CD4-positive, alpha-beta memory T cell (primary cell): ENCODE measurements around the gene MED20. TPM values are rescaled to one million over a fixed set of nuclear protein-coding genes. Genes with fewer than 3 reads are reported as not detected.

Source experiments
- CTCF ChIA-PET: fragments of 350-600 bp; sonication (Branson Sonifier 250); formaldehyde crosslinking; loops from one replicate; lab custom pipeline; 2021; ENCODE audit warnings: inconsistent platforms; ENCODE audit not compliant: partially characterized antibody; lab: Charles Lee
- POLR2A ChIA-PET: fragments of 350-600 bp; sonication (Branson Sonifier 250); formaldehyde crosslinking; loops from one replicate; lab custom pipeline; 2021; ENCODE audit not compliant: partially characterized antibody; lab: Charles Lee
- DNase-seq, 5 donors: peaks; one replicate each; pipeline versions ENCODE4 v3.0.0 to v3.0.0-alpha.2; 2020 to 2022; ENCODE audit warnings: mixed read lengths in 1 of 5
- H3K27ac ChIP-seq: one replicate; pipeline ENCODE4 v1.7.0; 2013; ENCODE audit warnings: low read depth, low read length
- H3K27me3 ChIP-seq: 2 replicates; pipeline ENCODE4 v1.7.0; 2013; ENCODE audit warnings: mild to moderate bottlenecking, low read length, moderate library complexity; ENCODE audit not compliant: insufficient read depth
- H3K36me3 ChIP-seq: 2 replicates; pipeline ENCODE4 v1.7.0; 2013; ENCODE audit warnings: mild to moderate bottlenecking, low read length, moderate library complexity; ENCODE audit not compliant: insufficient read depth
- H3K4me1 ChIP-seq: 2 replicates; pipeline ENCODE4 v1.7.0; 2013; ENCODE audit warnings: mild to moderate bottlenecking, low read length, moderate library complexity; ENCODE audit not compliant: insufficient read depth
- H3K4me3 ChIP-seq, 2 donors: one replicate each; pipeline ENCODE4 v1.7.0; 2013; ENCODE audit warnings: low read length in 2 of 2, mild to moderate bottlenecking in 1 of 2
- H3K9me3 ChIP-seq, 2 donors: one replicate each; pipeline ENCODE4 v1.7.0; 2013; ENCODE audit warnings: low read length in 2 of 2, control low read depth in 1 of 2; ENCODE audit not compliant: control insufficient read depth in 1 of 2
- H3K27ac Mint-ChIP-seq, 7 donors: one replicate each; pipeline ENCODE4 v1.8.0; 2020 to 2021; ENCODE audit warnings: mixed read lengths in 7 of 7, mild to moderate bottlenecking in 6 of 7, inconsistent platforms in 3 of 7, moderate library complexity in 3 of 7
- H3K27me3 Mint-ChIP-seq, 2 donors: one replicate each; pipeline ENCODE4 v1.8.0; 2020 to 2021; ENCODE audit warnings: mixed read lengths in 2 of 2
- H3K36me3 Mint-ChIP-seq, 2 donors: one replicate each; pipeline ENCODE4 v1.8.0; 2020 to 2021; ENCODE audit warnings: mixed read lengths in 2 of 2, inconsistent platforms in 1 of 2, mild to moderate bottlenecking in 1 of 2
- H3K4me1 Mint-ChIP-seq, 4 donors: one replicate each; pipeline ENCODE4 v1.8.0; 2020 to 2021; ENCODE audit warnings: mixed read lengths in 4 of 4, mild to moderate bottlenecking in 1 of 4
- H3K4me3 Mint-ChIP-seq, 8 donors: one replicate each; pipeline ENCODE4 v1.8.0; 2020 to 2021; ENCODE audit warnings: mixed read lengths in 8 of 8, mild to moderate bottlenecking in 7 of 8, moderate library complexity in 6 of 8, inconsistent platforms in 3 of 8
- H3K9me3 Mint-ChIP-seq, 8 donors: one replicate each; pipeline ENCODE4 v1.8.0; 2020 to 2021; ENCODE audit warnings: mixed read lengths in 8 of 8, mild to moderate bottlenecking in 5 of 8, inconsistent platforms in 3 of 8, moderate library complexity in 1 of 8
- intact Hi-C: fragments of 100-400 bp; cut with micrococcal nuclease; formaldehyde crosslinking; loops from one replicate; pipeline ENCODE4 v1.15.1; 2023
- polyA plus RNA-seq, 2 donors: library from polyadenylated mRNA; unstranded; fragments of 300-500 nt; fragmentation: Illumina TruSeq; gene quantifications; one replicate each; pipeline ENCODE4 v1.2.3, GENCODE V29; 2021
- total RNA-seq, 2 experiments: library from RNA; stranded (reverse); gene quantifications; one replicate each; pipeline ENCODE4 v1.2.3, GENCODE V29; 2021

The MED20 gene
- total and polyA plus RNA-seq, 4 experiments from 2014 or later = 3.5 to 11.5 (median 8.2) TPM

- H3K27ac Mint-ChIP-seq = no peak overlapping the region
- POLR2A ChIA-PET = interaction anchor here (1.4 kb wide), 1 partner anchor 164 kb away, joined by 4 read pairs; no protein-coding TSS in a partner anchor
- H3K27me3 ChIP-seq = no peaks in the 10 kb centered on the region
Observed at GRCh38 chr6:41887331-41887751, 33.6 kb downstream of the MED20 start.

GRCh38 chr6:41885930-41886329, 35.0 kb downstream of the MED20 start:
- intact Hi-C loops = no loop called here
- Mint-ChIP-seq H3K27ac (no peak overlapping the region), H3K4me3 (no peak overlapping the region), H3K27me3 (no peaks in the 10 kb centered on the region), H3K9me3 (no peaks in the 10 kb centered on the region), H3K36me3 (no peaks in the 10 kb centered on the region), H3K4me1 (peaks cover 0 to 2% (median 0%) of the 10 kb centered on the region in 4 donors)
- H3K36me3 ChIP-seq = no peaks in the 10 kb centered on the region
- H3K27me3 ChIP-seq = no peaks in the 10 kb centered on the region
- no peaks in the 10 kb centered on the region for H3K9me3 ChIP-seq
- CTCF ChIA-PET = no interaction called here
- no peak overlapping the region for H3K4me3 ChIP-seq
- no peak for DNase-seq
- POLR2A ChIA-PET = no interaction called here
- no peak overlapping the region for H3K27ac ChIP-seq
- H3K4me1 ChIP-seq = no peaks in the 10 kb centered on the region

More at GRCh38 chr6:41887331-41887751, 33.6 kb downstream of the MED20 start:
- peaks cover 0 to 2% (median 0%) of the 10 kb centered on the region in 4 donors for H3K4me1 Mint-ChIP-seq
- CTCF ChIA-PET = interaction anchor here (0.6 to 0.8 kb wide), 2 partner anchors 12 to 34 kb away, joined by 3 to 4 read pairs; partner anchors contain the start of genes BYSL and MED20
- H3K9me3 Mint-ChIP-seq = no peaks in the 10 kb centered on the region
- Histone ChIP-seq H3K27ac (no peak overlapping the region), H3K9me3 (no peaks in the 10 kb centered on the region), H3K4me1 (no peaks in the 10 kb centered on the region), H3K36me3 (no peaks in the 10 kb centered on the region), H3K4me3 (no peak overlapping the region)
- DNase-seq = no peak
- H3K27me3 Mint-ChIP-seq = no peaks in the 10 kb centered on the region
- no peak overlapping the region for H3K4me3 Mint-ChIP-seq
- no peaks in the 10 kb centered on the region for H3K36me3 Mint-ChIP-seq
- intact Hi-C loops = no loop called here

- no peaks in the 10 kb centered on the region for H3K4me1 ChIP-seq
- no peaks in the 10 kb centered on the region for H3K36me3 ChIP-seq
- intact Hi-C loops = no loop called here
- H3K4me3 ChIP-seq = no peak overlapping the region
- H3K27me3 Mint-ChIP-seq = no peaks in the 10 kb centered on the region
- H3K9me3 Mint-ChIP-seq = no peaks in the 10 kb centered on the region
- ChIA-PET CTCF (no interaction called here), POLR2A (no interaction called here)
- no peak overlapping the region for H3K4me3 Mint-ChIP-seq
- no peaks in the 10 kb centered on the region for H3K9me3 ChIP-seq
- no peaks in the 10 kb centered on the region for H3K36me3 Mint-ChIP-seq
- H3K4me1 Mint-ChIP-seq = peaks cover 0 to 2% (median 0%) of the 10 kb centered on the region in 4 donors
- DNase-seq = no peak
- H3K27ac Mint-ChIP-seq = no peak overlapping the region
- no peaks in the 10 kb centered on the region for H3K27me3 ChIP-seq
- no peak overlapping the region for H3K27ac ChIP-seq
Observed at GRCh38 chr6:41884957-41885356, 36.0 kb downstream of the MED20 start.

GRCh38 chr6:41881506-41881905, 39.4 kb downstream of the MED20 start:
- no peak overlapping the region for H3K4me3 Mint-ChIP-seq
- no peak overlapping the region for H3K27ac Mint-ChIP-seq
- ChIA-PET CTCF (interaction anchor here (1.1 kb wide), 1 partner anchor 40 kb away, joined by 3 read pairs; the partner anchor contains the start of genes BYSL and MED20), POLR2A (no interaction called here)
- Histone ChIP-seq H3K36me3 (no peaks in the 10 kb centered on the region), H3K9me3 (no peaks in the 10 kb centered on the region), H3K4me3 (no peak overlapping the region), H3K27me3 (no peaks in the 10 kb centered on the region), H3K27ac (no peak overlapping the region), H3K4me1 (no peaks in the 10 kb centered on the region)
- intact Hi-C loops = no loop called here
- no peaks in the 10 kb centered on the region for H3K36me3 Mint-ChIP-seq
- H3K9me3 Mint-ChIP-seq = no peaks in the 10 kb centered on the region
- H3K4me1 Mint-ChIP-seq = no peaks in the 10 kb centered on the region
- DNase-seq = no peak
- H3K27me3 Mint-ChIP-seq = no peaks in the 10 kb centered on the region

- Mint-ChIP-seq H3K9me3 (no peaks in the 10 kb centered on the region), H3K27ac (peak overlapping the region in 1 of 7 donors; percentile 24), H3K36me3 (no peaks in the 10 kb centered on the region), H3K27me3 (no peaks in the 10 kb centered on the region), H3K4me1 (no peaks in the 10 kb centered on the region), H3K4me3 (no peak overlapping the region)
- Histone ChIP-seq H3K36me3 (no peaks in the 10 kb centered on the region), H3K4me3 (no peak overlapping the region), H3K9me3 (no peaks in the 10 kb centered on the region), H3K27ac (no peak overlapping the region), H3K27me3 (no peaks in the 10 kb centered on the region), H3K4me1 (no peaks in the 10 kb centered on the region)
- no peak for DNase-seq
- ChIA-PET CTCF (no interaction called here), POLR2A (no interaction called here)
- intact Hi-C loops = no loop called here
Observed at GRCh38 chr6:41878961-41879405, 42.0 kb downstream of the MED20 start.

GRCh38 chr6:41878246-41878645, 42.7 kb downstream of the MED20 start:
- no peaks in the 10 kb centered on the region for H3K36me3 ChIP-seq
- DNase-seq = no peak
- ChIA-PET POLR2A (no interaction called here), CTCF (no interaction called here)
- intact Hi-C loops = no loop called here
- no peak overlapping the region for H3K27ac Mint-ChIP-seq
- H3K4me1 ChIP-seq = no peaks in the 10 kb centered on the region
- H3K27me3 ChIP-seq = no peaks in the 10 kb centered on the region
- H3K9me3 Mint-ChIP-seq = no peaks in the 10 kb centered on the region
- H3K36me3 Mint-ChIP-seq = no peaks in the 10 kb centered on the region
- no peaks in the 10 kb centered on the region for H3K27me3 Mint-ChIP-seq
- no peak overlapping the region for H3K4me3 ChIP-seq
- no peaks in the 10 kb centered on the region for H3K4me1 Mint-ChIP-seq
- no peak overlapping the region for H3K4me3 Mint-ChIP-seq
- no peaks in the 10 kb centered on the region for H3K9me3 ChIP-seq
- H3K27ac ChIP-seq = no peak overlapping the region

- Mint-ChIP-seq H3K27me3 (no peaks in the 10 kb centered on the region), H3K27ac (no peak overlapping the region), H3K9me3 (no peaks in the 10 kb centered on the region), H3K4me1 (no peaks in the 10 kb centered on the region), H3K36me3 (no peaks in the 10 kb centered on the region), H3K4me3 (no peak overlapping the region)
- intact Hi-C loops = no loop called here
- Histone ChIP-seq H3K27ac (no peak overlapping the region), H3K9me3 (no peaks in the 10 kb centered on the region), H3K4me1 (no peaks in the 10 kb centered on the region), H3K4me3 (no peak overlapping the region), H3K36me3 (no peaks in the 10 kb centered on the region), H3K27me3 (no peaks in the 10 kb centered on the region)
- DNase-seq = no peak
- ChIA-PET POLR2A (no interaction called here), CTCF (no interaction called here)
Observed at GRCh38 chr6:41877051-41877680, 43.8 kb downstream of the MED20 start.
